SU-DHL-6 (cell line): Measurements from ENCODE around the gene UMODL1.

Experiments used
- H2AFZ ChIP-seq: fragments of 200-600 bp; sonication (generic); 2 replicates; pipeline ENCODE4 v1.6.1; 2014; ENCODE audit warnings: low read depth, mild to moderate bottlenecking, moderate library complexity, mixed read lengths, antibody characterized with exemption, low read length; ENCODE audit not compliant: severe bottlenecking
- H3F3A ChIP-seq: fragments of 200-600 bp; shearing (Covaris generic); 2 replicates; pipeline ENCODE4 v1.6.0; 2016; ENCODE audit warnings: antibody characterized with exemption, mild to moderate bottlenecking; ENCODE audit not compliant: insufficient read depth
- H3K27ac ChIP-seq: fragments of 200-600 bp; sonication (generic); 2 replicates; pipeline ENCODE4 v1.5.1; 2016; ENCODE audit warnings: low read depth, mild to moderate bottlenecking, low read length, moderate library complexity, mixed read lengths
- H3K27me3 ChIP-seq: fragments of 200-600 bp; sonication (generic), shearing (Covaris generic); 2 replicates; pipeline ENCODE4 v1.6.0; 2014; ENCODE audit warnings: mild to moderate bottlenecking, low read length
- H3K36me3 ChIP-seq: fragments of 200-600 bp; sonication (generic); 2 replicates; pipeline ENCODE4 v1.6.1; 2014; ENCODE audit warnings: mild to moderate bottlenecking, low read length, mixed read lengths
- H3K4me2 ChIP-seq: fragments of 300-600, 200-600 bp; shearing (Covaris generic), sonication (generic); 2 replicates; pipeline ENCODE4 v1.6.0; 2014; ENCODE audit warnings: low read length, low read depth, mild to moderate bottlenecking; ENCODE audit not compliant: poor library complexity, severe bottlenecking
- H3K4me3 ChIP-seq: fragments of 200-600 bp; sonication (generic); 2 replicates; pipeline ENCODE4 v1.5.1; 2014; ENCODE audit warnings: antibody characterized with exemption, low read length, mild to moderate bottlenecking, mixed read lengths; ENCODE audit not compliant: insufficient read depth, poor library complexity, severe bottlenecking
- H3K79me2 ChIP-seq: fragments of 200-600 bp; sonication (generic); 2 replicates; pipeline ENCODE4 v1.6.1; 2014; ENCODE audit warnings: mild to moderate bottlenecking, low read length, moderate library complexity; ENCODE audit not compliant: insufficient read depth
- H3K9ac ChIP-seq: fragments of 200-600 bp; sonication (generic); 2 replicates; pipeline ENCODE4 v1.7.0; 2014; ENCODE audit warnings: mild to moderate bottlenecking, low read length
- H3K9me2 ChIP-seq: fragments of 200-600 bp; sonication (generic); replicated peaks from 2 replicates; pipeline ENCODE4 v1.6.1; 2014; ENCODE audit warnings: low read length; ENCODE audit not compliant: insufficient read depth
- H3K9me3 ChIP-seq: fragments of 200-600 bp; sonication (generic); 2 replicates; pipeline ENCODE4 v1.6.1; 2014; ENCODE audit warnings: low read length, mixed read lengths; ENCODE audit not compliant: insufficient read depth
- H4K20me1 ChIP-seq: fragments of 200-600 bp; sonication (generic); 2 replicates; pipeline ENCODE4 v1.6.1; 2014; ENCODE audit warnings: low read depth, mild to moderate bottlenecking, antibody characterized with exemption, low read length, moderate library complexity, mixed read lengths
- EZH2phosphoT487 ChIP-seq: fragments of 200-600 bp; sonication (generic), shearing (Covaris generic); conservative IDR thresholded peaks from 2 replicates; pipeline ENCODE4 v1.6.1; 2018; ENCODE audit warnings: mild to moderate bottlenecking, antibody characterized with exemption, low read length, moderate library complexity, mixed read lengths
- TF ChIP-seq, protein P1 (sequence below): fragments of 200-600 bp; sonication (generic); IDR thresholded peaks from one replicate; pipeline ENCODE4 v1.5.1; 2017; ENCODE audit warnings: antibody characterized with exemption, mild to moderate bottlenecking, low read length, moderate library complexity; ENCODE audit not compliant: insufficient read depth, poor library complexity, severe bottlenecking

The UMODL1 gene

DNA sequence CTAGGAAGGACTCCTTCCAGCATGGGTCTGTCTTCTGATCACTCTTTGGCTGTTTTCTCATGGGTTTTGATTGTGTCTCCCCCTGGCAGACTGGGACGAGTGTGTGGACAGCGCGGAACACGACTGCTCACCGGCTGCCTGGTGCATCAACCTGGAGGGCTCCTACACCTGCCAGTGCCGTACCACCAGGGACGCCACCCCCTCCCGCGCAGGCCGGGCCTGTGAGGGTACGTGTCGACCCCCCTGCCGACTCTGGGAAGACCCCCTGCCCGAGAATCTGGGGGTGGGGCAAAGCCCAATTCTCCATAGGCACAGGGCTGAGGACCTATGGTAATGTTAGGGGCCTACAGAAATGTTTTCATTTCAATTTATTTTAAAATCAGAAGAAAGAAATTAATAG lies 38.4 kb downstream of the UMODL1 start:
- H3K79me2 ChIP-seq, result no peaks in the 10 kb centered on the region
- no peaks in the 10 kb centered on the region for H3K36me3 ChIP-seq
- H4K20me1 ChIP-seq, result no peaks in the 10 kb centered on the region
- H3F3A ChIP-seq, result 0 out of 2 replicates have a peak, but pooled peaks cover 5% of the 10 kb centered on the region
- no peaks in the 10 kb centered on the region for H3K9me2 ChIP-seq
- no peak overlapping the region for H3K4me2 ChIP-seq
- TF ChIP-seq EZH2phosphoT487, result no peak
- TF ChIP-seq, protein P1, sequence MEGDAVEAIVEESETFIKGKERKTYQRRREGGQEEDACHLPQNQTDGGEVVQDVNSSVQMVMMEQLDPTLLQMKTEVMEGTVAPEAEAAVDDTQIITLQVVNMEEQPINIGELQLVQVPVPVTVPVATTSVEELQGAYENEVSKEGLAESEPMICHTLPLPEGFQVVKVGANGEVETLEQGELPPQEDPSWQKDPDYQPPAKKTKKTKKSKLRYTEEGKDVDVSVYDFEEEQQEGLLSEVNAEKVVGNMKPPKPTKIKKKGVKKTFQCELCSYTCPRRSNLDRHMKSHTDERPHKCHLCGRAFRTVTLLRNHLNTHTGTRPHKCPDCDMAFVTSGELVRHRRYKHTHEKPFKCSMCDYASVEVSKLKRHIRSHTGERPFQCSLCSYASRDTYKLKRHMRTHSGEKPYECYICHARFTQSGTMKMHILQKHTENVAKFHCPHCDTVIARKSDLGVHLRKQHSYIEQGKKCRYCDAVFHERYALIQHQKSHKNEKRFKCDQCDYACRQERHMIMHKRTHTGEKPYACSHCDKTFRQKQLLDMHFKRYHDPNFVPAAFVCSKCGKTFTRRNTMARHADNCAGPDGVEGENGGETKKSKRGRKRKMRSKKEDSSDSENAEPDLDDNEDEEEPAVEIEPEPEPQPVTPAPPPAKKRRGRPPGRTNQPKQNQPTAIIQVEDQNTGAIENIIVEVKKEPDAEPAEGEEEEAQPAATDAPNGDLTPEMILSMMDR, result no peak
- H3K9me3 ChIP-seq, result no peaks in the 10 kb centered on the region
- H3K27me3 ChIP-seq, result no peaks in the 10 kb centered on the region
- no peak overlapping the region for H3K4me3 ChIP-seq
- H3K27ac ChIP-seq, result no peak overlapping the region
- H3K9ac ChIP-seq, result no peak overlapping the region
- no peak overlapping the region for H2AFZ ChIP-seq

DNA sequence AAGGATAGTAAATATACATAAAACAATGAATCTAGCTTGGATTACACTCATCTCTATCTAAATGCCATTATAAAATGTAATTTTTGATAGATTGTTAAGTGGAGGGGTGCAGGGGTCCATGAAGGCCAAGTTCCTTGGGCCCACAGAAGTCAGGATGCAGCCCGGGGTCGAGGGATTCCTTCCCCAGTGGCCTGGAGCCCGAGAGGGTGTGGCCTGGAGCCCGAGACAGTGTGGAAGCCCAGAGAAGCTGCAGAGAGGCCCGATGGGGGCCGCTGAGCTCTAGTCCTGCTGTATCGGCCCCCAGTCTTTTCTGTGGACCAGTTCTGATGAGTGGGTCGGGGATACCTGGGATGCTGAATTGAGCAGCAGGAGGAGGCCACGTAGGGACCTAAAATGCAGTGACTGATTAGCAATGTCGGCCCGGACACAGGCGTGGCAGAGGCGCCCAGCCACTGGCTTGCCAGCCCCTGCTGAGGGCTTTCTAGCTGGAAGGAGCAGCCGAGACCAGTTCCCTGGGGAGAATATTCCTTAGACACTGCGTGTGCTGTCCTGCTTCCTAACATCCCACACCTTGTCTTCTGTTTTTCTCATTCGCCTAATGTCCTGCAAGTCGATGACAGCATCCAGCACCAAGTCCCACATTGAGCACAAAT lies 38.9 kb downstream of the UMODL1 start:
- H3K4me2 ChIP-seq, result no peak overlapping the region
- H3F3A ChIP-seq, result 0 out of 2 replicates have a peak, but pooled peaks cover 5% of the 10 kb centered on the region
- TF ChIP-seq, protein P1, result no peak
- TF ChIP-seq EZH2phosphoT487, result no peak
- H3K4me3 ChIP-seq, result no peak overlapping the region
- no peaks in the 10 kb centered on the region for H4K20me1 ChIP-seq
- H3K9me2 ChIP-seq, result no peaks in the 10 kb centered on the region
- no peak overlapping the region for H3K9ac ChIP-seq
- no peak overlapping the region for H3K27ac ChIP-seq
- H3K27me3 ChIP-seq, result no peaks in the 10 kb centered on the region
- H3K36me3 ChIP-seq, result no peaks in the 10 kb centered on the region
- H2AFZ ChIP-seq, result no peak overlapping the region
- H3K79me2 ChIP-seq, result no peaks in the 10 kb centered on the region
- no peaks in the 10 kb centered on the region for H3K9me3 ChIP-seq

DNA sequence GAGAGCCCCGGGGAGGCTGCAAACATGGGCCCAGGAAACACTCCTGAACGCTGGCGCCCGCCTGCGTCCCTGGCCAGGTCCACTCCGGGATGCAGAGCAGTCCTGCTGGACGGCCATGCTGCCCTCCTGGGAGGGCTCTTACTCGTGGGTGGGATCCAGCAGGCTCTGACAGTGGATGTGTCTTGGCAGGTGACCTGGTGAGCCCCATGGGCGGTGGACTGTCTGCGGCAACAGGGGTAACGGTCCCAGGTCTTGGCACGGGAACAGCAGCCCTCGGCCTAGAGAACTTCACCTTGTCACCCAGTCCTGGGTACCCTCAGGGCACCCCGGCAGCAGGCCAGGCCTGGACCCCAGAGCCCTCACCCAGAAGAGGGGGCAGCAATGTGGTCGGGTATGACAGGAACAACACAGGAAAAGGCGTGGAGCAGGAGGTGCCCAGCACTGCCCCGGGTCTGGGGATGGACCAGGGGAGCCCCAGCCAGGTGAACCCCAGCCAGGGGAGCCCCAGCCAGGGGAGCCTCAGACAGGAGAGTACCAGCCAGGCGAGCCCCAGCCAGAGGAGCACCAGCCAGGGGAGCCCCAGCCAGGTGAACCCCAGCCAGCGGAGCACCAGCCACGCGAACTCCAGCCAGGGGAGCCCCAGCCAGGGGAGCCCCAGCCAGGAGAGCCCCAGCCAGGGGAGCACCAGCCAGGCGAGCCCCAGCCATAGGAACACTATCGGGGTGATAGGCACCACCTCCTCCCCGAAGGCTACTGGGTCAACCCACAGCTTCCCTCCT lies 39.8 kb downstream of the UMODL1 start:
- no peaks in the 10 kb centered on the region for H3K27me3 ChIP-seq
- no peak overlapping the region for H2AFZ ChIP-seq
- H3F3A ChIP-seq, result 0 out of 2 replicates have a peak, but pooled peaks cover 5% of the 10 kb centered on the region
- H3K27ac ChIP-seq, result no peak overlapping the region
- H3K4me3 ChIP-seq, result no peak overlapping the region
- H4K20me1 ChIP-seq, result no peaks in the 10 kb centered on the region
- H3K79me2 ChIP-seq, result no peaks in the 10 kb centered on the region
- no peak overlapping the region for H3K9ac ChIP-seq
- no peaks in the 10 kb centered on the region for H3K9me2 ChIP-seq
- TF ChIP-seq, protein P1, result no peak
- no peak for TF ChIP-seq EZH2phosphoT487
- H3K36me3 ChIP-seq, result no peaks in the 10 kb centered on the region
- no peaks in the 10 kb centered on the region for H3K9me3 ChIP-seq
- H3K4me2 ChIP-seq, result no peak overlapping the region
